Measurements from ENCODE around the gene AIRE. TPM values are rescaled to one million over a fixed set of nuclear protein-coding genes. Genes with fewer than 3 reads are reported as not detected.
"Not testable (repeated sequence)": the region's sequence is repeated elsewhere in the genome, so short reads cannot be mapped to it uniquely, and the experiment has no call there.

Gene AIRE
- not detected for total RNA-seq

GRCh38 chr21:44285138-44285992 lies at the start of gene AIRE:
TSS of gene AIRE (plus strand) at chr21:44285876. CDS start at chr21:44286007, 131 bp downstream.
- Histone ChIP-seq H3K4me3 (peak within 1 kb of the TSS in 1 of 2 donors; percentile 10), H3K36me3 (no peaks in the 10 kb centered on the region), H3K4me1 (replicated peaks) (no peaks in the 10 kb centered on the region), H3K9me3 (no peaks in the 10 kb centered on the region), H3K27ac (no peak within 1 kb of the TSS), H3K27me3 (replicated peaks; ENCODE audit: insufficient read depth) (peaks cover 3% of the 10 kb centered on the region)
- 30% methylated on average over 35 of the region's 56 CpGs for WGBS
- TF ChIP-seq POLR2AphosphoS5 (IDR thresholded peaks at IDR 0.05) (no peak), POLR2A (IDR thresholded peaks at IDR 0.05) (no peak)
- TF ChIP-seq, protein P1, sequence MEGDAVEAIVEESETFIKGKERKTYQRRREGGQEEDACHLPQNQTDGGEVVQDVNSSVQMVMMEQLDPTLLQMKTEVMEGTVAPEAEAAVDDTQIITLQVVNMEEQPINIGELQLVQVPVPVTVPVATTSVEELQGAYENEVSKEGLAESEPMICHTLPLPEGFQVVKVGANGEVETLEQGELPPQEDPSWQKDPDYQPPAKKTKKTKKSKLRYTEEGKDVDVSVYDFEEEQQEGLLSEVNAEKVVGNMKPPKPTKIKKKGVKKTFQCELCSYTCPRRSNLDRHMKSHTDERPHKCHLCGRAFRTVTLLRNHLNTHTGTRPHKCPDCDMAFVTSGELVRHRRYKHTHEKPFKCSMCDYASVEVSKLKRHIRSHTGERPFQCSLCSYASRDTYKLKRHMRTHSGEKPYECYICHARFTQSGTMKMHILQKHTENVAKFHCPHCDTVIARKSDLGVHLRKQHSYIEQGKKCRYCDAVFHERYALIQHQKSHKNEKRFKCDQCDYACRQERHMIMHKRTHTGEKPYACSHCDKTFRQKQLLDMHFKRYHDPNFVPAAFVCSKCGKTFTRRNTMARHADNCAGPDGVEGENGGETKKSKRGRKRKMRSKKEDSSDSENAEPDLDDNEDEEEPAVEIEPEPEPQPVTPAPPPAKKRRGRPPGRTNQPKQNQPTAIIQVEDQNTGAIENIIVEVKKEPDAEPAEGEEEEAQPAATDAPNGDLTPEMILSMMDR (IDR thresholded peaks at IDR 0.05), result no peak
- no peak for DNase-seq (ENCODE audit: low spot score)
- intact Hi-C loops (cut with DNase I), result no loop called here

DNA sequence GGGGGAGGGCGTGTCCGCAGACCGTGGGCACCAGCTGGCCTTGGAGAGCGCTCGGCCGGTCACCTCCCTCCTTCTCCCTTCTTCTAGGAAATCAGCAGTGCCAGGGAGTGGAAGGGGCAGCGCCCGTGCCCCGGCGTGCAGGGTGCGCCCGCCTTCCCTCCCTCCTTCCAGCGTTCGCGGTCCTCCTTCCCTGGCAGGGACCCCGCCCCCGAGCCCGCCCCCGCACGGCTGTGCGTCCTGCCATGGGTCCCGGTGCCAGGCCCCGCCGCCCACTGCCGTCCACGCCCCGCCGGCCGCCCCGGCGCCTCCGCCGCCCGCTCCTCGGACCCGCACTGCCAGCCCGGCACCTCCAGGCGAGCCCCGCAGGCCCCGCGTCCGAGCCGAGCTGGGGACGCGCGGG lies 45.3 kb upstream of the AIRE start:
- DNase-seq (ENCODE audit: low spot score); H3K4me3 ChIP-seq; intact Hi-C loops (cut with DNase I); H3K4me1 ChIP-seq (replicated peaks); H3K27me3 ChIP-seq (replicated peaks; ENCODE audit: insufficient read depth); H3K27ac ChIP-seq; H3K36me3 ChIP-seq; H3K9me3 ChIP-seq: not testable (repeated sequence)
- no CpG with 5 or more reads among the region's 46 CpGs for WGBS

DNA sequence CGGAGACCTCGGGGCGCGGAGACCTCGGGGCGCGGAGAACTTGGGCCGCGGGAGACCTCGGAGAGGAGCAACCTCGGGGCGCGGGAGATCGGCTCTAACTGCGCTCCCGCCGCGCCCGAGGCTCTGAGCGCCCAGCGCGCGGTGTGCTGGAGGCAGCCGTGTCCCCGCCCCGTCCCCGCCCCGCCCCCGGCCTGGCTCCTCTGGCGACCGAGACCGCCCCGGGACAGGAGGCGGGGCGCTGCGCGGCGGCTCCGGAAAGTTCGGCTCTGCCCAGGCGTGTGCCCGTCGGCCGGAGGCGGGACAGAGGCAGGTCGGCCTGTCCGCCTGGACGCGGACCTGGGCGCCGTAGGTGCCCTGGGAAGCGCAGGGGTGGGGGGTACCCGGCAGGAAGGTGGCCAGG lies 44.8 kb upstream of the AIRE start, which contains the start of gene ICOSLG:
Gene ICOSLG (minus strand): TSS at position 102 of the 400 bp plus-strand sequence. CDS start 126 bp downstream, outside the sequence.
- intact Hi-C loops (cut with DNase I); DNase-seq (ENCODE audit: low spot score); H3K4me3 ChIP-seq; H3K4me1 ChIP-seq (replicated peaks); H3K27me3 ChIP-seq (replicated peaks; ENCODE audit: insufficient read depth); H3K36me3 ChIP-seq; H3K27ac ChIP-seq; H3K9me3 ChIP-seq: not testable (repeated sequence)
- no CpG with 5 or more reads among the region's 53 CpGs for WGBS

- H3K36me3 ChIP-seq; intact Hi-C loops (cut with DNase I); H3K27me3 ChIP-seq (replicated peaks; ENCODE audit: insufficient read depth); DNase-seq (ENCODE audit: low spot score); H3K27ac ChIP-seq; H3K4me3 ChIP-seq; H3K4me1 ChIP-seq (replicated peaks); H3K9me3 ChIP-seq: not testable (repeated sequence)
- no CpG with 5 or more reads among the region's 27 CpGs for WGBS
These were observed 44.4 kb upstream of the AIRE start for GRCh38 chr21:44241281-44241680.

- H3K4me3 ChIP-seq; H3K27me3 ChIP-seq (replicated peaks; ENCODE audit: insufficient read depth); H3K9me3 ChIP-seq; H3K36me3 ChIP-seq; H3K27ac ChIP-seq; intact Hi-C loops (cut with DNase I); H3K4me1 ChIP-seq (replicated peaks); DNase-seq (ENCODE audit: low spot score): not testable (repeated sequence)
- no CpG with 5 or more reads among the region's 15 CpGs for WGBS
These were observed 41.7 kb upstream of the AIRE start for GRCh38 chr21:44243980-44244379.

DNA sequence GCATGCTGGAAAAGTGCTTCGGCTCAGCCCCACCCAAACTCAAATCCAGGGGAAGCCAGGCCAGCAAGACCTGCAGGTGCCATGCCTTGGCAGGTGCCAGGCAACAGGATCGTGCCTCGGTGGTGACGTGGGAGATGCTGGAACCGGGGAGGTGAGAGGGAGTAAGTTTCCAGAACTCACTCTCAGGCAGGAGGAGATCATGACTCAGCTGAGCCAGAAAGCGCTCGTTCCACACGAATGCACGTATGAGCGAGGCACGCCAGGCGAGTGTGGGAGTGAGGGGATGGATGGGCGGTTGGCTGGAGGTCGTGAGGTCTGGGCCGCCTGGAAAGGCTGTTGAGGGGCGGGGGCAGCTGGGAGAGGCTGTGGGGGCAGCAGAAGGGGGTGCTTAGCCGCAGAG lies 37.8 kb upstream of the AIRE start:
- H3K27me3 ChIP-seq (replicated peaks; ENCODE audit: insufficient read depth); H3K27ac ChIP-seq; intact Hi-C loops (cut with DNase I); H3K4me3 ChIP-seq; H3K36me3 ChIP-seq; H3K4me1 ChIP-seq (replicated peaks); H3K9me3 ChIP-seq; DNase-seq (ENCODE audit: low spot score): not testable (repeated sequence)
- no CpG with 5 or more reads among the region's 17 CpGs for WGBS

GRCh38 chr21:44249204-44250037 lies 36.3 kb upstream of the AIRE start:
- H3K27me3 ChIP-seq (replicated peaks; ENCODE audit: insufficient read depth); H3K9me3 ChIP-seq; H3K4me3 ChIP-seq; DNase-seq (ENCODE audit: low spot score); H3K4me1 ChIP-seq (replicated peaks); intact Hi-C loops (cut with DNase I); H3K36me3 ChIP-seq; H3K27ac ChIP-seq: not testable (repeated sequence)
- no CpG with 5 or more reads among the region's 33 CpGs for WGBS
